ENCODE measurements around the gene GPM6B. TPM values are rescaled to one million over a fixed set of nuclear protein-coding genes. Genes with fewer than 3 reads are reported as not detected.
"Not testable (repeated sequence)": the region's sequence is repeated elsewhere in the genome, so short reads cannot be mapped to it uniquely, and the experiment has no call there.

Gene GPM6B
- total RNA-seq, 2 donors from 2014 or later, result 6.4 to 7.1 TPM

GRCh38 chrX:13747836-13748235 lies 69.1 kb downstream of the GPM6B start:
- intact Hi-C loops (cut with DNase I), result loop anchor here in 1 of 2 donors (5.0 kb wide), 2 partner anchors 91 to 241 kb away; no protein-coding TSS in a partner anchor

GRCh38 chrX:13742397-13743176 lies 74.3 kb downstream of the GPM6B start:
- no peak for DNase-seq
- ATAC-seq, result no peak
- intact Hi-C loops (cut with DNase I), result no loop called here

More at GRCh38 chrX:13747836-13748235, 69.1 kb downstream of the GPM6B start:
- DNase-seq, result no peak
- peak; percentile 44 to 56 for ATAC-seq

GRCh38 chrX:13741695-13742094 lies 75.2 kb downstream of the GPM6B start:
- DNase-seq, result no peak
- no peak for ATAC-seq
- intact Hi-C loops (cut with DNase I), result no loop called here

- intact Hi-C loops (cut with DNase I), result no loop called here
- DNase-seq, result peak; percentile 93
Measured at GRCh38 chrX:13734278-13735172, 82.4 kb downstream of the GPM6B start, which contains the start of the genes OFD1 and TRAPPC2. Gene OFD1 (plus strand): TSS chrX:13734748. CDS start chrX:13735072, 324 bp downstream. Gene TRAPPC2 (minus strand): TSS chrX:13734620. CDS start chrX:13719963, 14,657 bp downstream.

GRCh38 chrX:13733506-13733905 lies 83.4 kb downstream of the GPM6B start:
- DNase-seq (no peak), ATAC-seq (no peak)
- intact Hi-C loops (cut with DNase I), result no loop called here

More at GRCh38 chrX:13734278-13735172, 82.4 kb downstream of the GPM6B start, which contains the start of the genes OFD1 and TRAPPC2:
- ATAC-seq, result peak; percentile 98 to 100

- no peak for ATAC-seq
- DNase-seq, result no peak
- intact Hi-C loops (cut with DNase I), result no loop called here
Measured at GRCh38 chrX:13732246-13733067, 84.4 kb downstream of the GPM6B start.

- intact Hi-C loops (cut with DNase I); ATAC-seq: not testable (repeated sequence)
Measured at GRCh38 chrX:13730523-13730922, 86.4 kb downstream of the GPM6B start.

GRCh38 chrX:13726583-13726982 lies 90.3 kb downstream of the GPM6B start:
- intact Hi-C loops (cut with DNase I); ATAC-seq; DNase-seq: not testable (repeated sequence)

More at GRCh38 chrX:13730523-13730922, 86.4 kb downstream of the GPM6B start:
- DNase-seq, result not testable (repeated sequence)

- ATAC-seq; DNase-seq; intact Hi-C loops (cut with DNase I): not testable (repeated sequence)
Measured at GRCh38 chrX:13724878-13725277, 92.0 kb downstream of the GPM6B start.

GRCh38 chrX:13721819-13722519 lies 94.9 kb downstream of the GPM6B start:
- DNase-seq, result no peak
- intact Hi-C loops (cut with DNase I), result no loop called here
- ATAC-seq, result peak in 1 of 2 donors; percentile 64

GRCh38 chrX:13721371-13721770 lies 95.5 kb downstream of the GPM6B start:
- no peak for ATAC-seq
- intact Hi-C loops (cut with DNase I), result no loop called here
- no peak for DNase-seq

Other genes with a start within 250 kb of the GPM6B start
- gene EGFL6, start 247.5 kb downstream of the GPM6B start, total RNA-seq, result under 1 TPM in 1 of 2 donors, not detected in 1; 0.13 TPM
- 1 to 10 TPM; 2.9 to 5.4 TPM for gene TCEANC, start 164.0 kb downstream of the GPM6B start, total RNA-seq
- gene RAB9A, start 128.0 kb downstream of the GPM6B start, total RNA-seq, result 10 to 100 TPM; 21.4 to 25.2 TPM
- gene TRAPPC2, start 82.5 kb downstream of the GPM6B start, total RNA-seq, result 1 to 10 TPM; 8.9 to 9.1 TPM
- 1 to 10 TPM; 9.3 TPM for gene OFD1, start 82.3 kb downstream of the GPM6B start, total RNA-seq
- 1 to 10 TPM; 8.7 to 9.2 TPM for gene GEMIN8, start 212.8 kb upstream of the GPM6B start, total RNA-seq